ENCODE data around the gene INPP5J.
"Not testable (repeated sequence)": the region's sequence is repeated elsewhere in the genome, so short reads cannot be mapped to it uniquely, and the experiment has no call there.

INPP5J gene

DNA sequence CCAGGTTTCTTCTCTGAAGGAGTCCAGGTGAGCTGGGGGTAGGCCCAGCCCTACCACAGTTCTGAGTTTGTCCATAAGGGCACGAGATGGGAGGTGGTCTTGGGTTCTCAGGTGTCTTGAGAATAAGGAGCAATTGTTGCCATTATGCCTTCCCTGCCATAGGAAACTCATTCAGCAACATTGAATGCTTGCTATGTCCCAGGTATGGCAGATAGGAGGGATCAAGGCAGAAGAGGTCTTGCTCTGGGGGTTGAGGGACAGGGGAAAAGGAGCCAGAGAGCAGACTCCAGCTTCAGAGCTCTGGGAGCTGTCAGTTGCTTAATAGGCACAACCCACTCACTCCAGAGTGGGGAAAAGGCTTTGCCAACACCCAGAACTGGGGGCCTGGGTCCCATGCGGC lies 19.7 kb upstream of the INPP5J start:
- no peak for FAIRE-seq

DNA sequence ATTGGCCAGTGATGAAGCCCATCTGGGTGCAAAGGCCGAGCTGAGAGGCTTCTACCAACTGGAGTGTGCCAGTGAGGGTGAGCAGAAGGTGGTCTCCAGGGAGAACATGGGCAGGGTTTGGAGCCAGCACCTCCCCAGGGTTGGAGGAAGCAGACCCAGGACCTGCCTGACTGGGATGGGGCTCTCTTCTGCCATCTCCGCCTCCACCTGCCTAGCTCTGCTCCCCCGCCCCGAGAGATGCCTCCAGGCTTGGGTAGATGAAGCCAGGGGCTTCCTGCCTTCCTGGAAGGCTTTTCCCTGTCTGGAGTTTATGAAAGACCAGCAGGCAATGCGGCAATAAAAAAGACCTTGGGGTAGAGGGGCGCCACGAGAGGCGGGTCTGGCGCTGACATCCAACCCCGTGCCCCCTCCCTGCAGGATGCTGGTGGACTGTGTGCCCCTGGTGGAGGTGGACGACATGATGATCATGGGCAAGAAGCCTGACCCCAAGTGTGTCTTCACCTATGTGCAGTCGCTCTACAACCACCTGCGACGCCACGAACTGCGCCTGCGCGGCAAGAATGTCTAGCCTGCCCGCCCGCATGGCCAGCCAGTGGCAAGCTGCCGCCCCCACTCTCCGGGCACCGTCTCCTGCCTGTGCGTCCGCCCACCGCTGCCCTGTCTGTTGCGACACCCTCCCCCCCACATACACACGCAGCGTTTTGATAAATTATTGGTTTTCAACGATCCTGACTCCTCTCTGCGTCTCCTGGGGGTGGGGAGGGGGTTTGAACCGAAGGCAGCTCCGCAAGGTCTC lies 18.7 kb upstream of the INPP5J start:
- no peak for FAIRE-seq

DNA sequence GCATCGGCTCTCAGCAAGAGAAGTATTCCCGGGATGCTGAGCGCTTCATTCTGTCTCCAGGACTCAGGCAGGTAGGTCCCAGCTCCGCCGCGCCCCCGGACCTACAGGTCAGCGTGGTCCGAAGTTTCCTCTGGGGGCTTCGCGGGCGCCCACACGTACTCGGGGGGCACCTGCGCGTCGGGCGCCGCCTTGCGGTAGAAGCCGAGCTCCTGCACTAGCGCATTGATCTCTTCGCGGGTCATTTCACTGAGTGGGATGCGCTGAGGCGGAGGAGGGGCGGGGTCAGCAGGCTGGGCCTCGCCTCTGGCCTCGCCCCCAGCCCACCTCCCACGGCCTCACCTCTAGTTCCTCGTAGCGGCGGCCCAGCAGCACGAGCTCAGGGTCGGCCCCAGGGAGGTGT lies 17.9 kb upstream of the INPP5J start:
- FAIRE-seq, result no peak

DNA sequence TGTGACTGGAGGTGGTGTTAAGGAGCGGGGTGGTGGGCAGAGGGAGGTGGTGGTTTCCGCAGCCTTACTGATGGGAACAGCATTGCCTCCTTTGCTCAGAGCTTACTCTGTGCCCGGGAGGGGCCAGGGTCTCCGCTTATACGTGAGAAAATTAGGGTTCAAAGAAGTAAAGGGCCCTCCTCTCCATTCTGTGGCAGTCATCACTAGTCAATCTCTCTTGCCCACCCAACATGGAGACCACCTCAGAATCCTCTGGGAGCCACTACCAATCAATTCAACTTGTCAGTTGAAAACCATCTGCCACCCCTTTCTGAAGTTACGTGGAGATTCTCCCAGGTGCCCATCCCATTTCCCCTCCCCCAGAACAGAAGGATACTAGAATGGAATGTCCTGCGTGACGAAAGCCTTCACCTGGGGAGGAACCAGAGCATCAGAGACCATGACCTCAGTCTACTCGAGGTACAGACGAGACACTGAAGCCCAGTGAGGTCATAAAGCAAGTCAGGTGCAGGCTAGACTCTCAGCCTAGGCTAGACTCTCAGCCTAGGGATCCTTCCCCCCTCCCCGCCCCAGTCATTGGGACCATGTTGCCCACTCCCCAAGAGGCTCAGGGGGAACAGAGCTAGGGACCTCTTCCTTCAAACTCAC lies 17.4 kb upstream of the INPP5J start:
- FAIRE-seq, result no peak

DNA sequence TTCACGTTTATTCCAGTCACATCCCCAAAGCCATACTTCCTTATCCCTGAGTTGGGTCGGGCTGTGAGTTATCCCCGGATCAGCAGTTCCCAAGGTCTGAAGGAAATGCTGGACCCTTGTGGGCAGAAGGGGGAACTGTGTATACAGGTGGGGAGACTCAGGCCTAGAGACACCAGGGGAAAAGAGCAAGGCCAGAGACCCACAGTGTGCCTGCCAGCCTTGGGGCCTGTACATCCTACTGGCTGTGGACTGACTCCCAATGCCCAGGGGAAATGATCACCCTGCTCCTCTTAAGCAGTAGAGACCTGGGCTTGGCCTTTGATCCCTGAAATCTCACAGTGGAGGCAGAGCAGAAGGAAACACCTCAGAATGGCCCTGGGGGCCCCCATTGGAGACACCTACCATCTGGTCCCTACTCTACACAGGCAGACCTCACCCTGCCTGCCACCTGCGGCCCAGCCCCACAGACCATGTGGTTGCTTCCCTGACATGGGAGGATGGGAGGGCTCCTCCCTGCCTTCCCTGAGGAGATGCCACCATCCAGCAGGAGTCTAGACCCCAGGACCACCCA lies 16.7 kb upstream of the INPP5J start:
- FAIRE-seq, result no peak

DNA sequence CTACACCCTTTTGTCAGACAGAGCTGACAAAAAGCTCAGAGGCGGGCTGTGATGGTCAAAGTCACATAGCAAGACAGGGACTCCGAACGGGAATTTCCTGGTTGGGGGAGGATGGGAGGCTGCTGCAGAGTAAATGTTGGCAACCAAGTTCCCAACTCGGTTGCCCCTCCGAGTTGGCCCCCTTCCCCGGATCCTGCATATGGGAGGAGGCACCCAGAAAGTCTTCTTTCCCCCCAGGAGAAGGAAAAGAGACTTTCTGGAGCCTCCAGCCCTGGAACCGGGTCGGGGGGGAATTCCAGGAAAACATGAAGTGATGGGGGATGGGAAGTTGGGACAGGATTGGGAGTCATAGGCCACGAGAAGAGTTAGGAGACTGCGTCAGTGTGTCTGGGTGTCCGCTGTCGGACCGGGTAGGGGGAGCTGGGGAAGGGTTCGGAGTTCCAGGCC lies 16.0 kb upstream of the INPP5J start:
- FAIRE-seq, result no peak

DNA sequence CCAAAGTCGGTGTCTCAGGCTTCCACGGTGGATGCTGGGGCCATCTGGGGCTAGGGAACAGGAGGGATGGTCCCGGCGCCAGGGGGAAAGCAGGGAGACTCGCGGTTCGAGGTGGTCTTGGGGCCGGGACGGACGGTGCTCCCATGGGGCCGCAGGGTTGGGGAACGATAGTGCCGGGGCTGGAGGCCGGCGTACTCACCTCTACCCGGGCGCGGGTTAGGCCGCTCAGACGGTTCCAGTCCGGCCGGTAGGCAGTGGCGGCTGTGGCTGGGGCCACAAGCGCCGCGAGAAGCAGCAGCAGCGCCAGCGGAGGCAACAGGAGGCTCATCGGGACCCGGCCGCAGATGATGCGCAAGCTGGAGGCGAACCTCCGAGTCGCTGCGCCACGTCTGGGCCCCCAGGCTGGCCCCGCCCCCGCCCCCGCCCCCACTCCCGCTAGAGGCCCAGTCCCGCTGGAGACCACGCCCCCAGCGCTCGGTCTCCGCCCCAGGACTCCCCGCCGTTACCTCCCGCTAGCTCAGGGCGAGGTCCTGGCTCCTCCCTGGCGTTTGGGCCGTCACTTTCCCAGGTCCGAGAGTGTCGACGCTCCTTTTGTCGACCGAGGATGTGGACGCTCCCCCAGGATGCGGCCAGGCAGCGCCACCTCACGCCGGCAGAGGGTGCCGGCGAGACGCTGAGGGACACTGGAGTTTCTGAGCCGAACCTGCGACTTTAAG lies 15.4 kb upstream of the INPP5J start, which contains the start of gene SELENOM:
Gene SELENOM (minus strand): TSS at position 391 of the 716 bp plus-strand sequence. CDS start 63 bp downstream, at position 328.
- no peak for FAIRE-seq

DNA sequence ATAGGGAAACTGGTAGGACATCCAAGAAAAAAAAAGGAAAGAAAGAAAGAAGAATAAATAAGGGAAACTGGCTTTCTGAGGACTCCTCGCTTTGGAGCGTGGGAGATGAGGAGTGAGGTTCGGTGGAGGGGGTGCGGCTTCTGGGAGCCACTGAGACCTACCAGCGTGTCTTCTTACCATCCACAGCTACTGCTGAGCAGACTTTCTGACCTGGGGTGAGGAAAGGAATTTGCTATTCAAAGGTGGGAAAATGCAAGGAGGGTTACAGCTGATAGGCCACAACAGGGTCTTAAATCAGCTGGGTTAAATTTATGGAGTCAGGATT lies 14.9 kb upstream of the INPP5J start:
- no peak for FAIRE-seq

DNA sequence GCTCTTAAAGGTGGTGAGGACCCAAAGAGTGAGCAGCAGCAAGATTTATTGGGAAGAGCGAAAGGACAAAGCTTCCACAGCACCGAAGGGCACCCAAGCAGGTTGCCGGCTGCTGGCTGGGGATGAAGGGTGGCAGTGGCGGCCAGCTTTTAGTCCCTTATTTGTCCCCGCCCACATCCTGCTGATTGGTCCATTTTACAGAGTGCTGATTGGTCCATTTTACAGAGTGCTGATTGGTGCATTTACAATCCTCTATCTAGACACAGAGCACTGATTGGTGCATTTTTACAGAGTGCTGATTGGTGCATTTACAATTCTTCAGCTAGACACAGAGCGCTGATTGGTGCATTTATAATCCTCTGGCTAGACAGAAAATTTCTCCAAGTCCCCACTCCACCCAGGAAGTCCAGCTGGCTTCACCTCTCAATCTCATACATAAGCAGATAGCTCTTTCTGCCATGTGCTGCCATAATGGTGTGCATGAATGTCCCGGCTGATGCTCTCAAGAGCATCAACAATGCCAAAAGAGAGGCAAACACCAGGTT lies 10.1 kb upstream of the INPP5J start:
- FAIRE-seq, result not testable (repeated sequence)

DNA sequence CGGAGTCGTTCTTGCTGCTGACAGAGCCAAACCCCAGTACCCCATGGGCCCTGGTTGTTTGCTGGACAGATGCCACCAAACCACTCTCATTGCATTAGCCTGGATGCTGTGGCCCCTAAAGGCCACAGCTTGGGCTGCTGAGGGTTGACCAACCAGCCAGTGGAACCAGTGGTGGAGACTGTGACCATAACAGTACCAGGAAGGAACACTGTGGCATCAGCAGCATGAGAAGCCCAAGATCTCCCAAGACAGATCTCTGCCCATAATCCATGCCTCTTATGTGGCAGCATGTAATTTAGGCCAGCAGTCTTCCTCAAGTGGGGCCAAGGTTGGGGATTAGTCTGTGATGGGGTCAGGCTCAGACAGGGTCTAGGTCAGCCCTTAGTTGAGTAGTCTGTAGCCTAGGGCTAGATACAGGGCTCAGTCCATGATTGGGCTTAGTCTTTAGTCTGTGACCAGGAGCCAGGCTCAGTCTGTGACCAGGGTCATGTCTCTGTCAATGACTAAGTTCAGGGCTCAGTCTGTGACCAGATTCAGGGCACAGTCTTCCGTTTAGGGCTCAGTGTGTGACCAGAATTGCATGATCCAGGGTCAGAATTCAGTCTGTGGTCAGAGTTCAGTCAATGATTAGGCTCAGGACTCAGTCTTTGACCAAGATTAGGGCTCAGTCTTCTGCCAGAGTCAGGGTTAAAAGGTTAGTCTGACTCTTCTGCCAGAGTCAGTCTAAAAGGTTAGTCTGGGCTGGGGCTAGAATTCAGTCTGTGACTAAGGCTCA lies 4.5 kb upstream of the INPP5J start:
- no peak for FAIRE-seq

DNA sequence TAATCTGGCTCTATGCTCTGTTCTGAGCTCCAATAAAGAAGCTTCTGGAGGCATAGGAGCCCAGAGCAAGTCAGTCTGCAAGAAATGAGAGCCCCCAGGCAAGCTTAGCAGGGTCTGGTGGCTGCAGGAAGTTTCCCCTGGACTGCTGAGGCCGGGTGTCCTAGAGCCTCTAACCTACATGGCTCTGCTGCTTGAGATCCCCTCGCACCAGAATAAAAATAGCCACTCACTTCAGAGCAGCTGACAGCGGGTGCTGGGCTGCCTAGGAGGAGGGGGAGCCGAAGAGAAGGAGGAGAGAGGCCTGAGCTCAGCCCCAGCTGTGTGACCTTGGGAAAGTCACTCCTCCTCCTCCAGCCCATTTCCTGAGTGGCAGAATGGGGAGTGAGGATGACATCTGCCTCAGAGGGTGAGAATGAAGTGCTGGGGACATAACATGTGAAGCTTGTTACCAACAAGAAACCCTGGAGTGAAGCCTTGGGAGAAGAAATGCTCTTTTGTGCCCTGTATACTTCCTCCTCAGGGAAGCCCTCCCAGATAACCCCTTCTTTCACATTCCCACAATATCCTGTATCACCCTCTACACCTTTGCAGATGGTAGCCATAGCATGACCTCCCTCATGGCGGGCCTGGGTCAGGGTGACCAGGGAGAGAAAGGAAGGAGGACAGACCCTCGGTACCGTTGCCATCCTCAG lies 3.6 kb upstream of the INPP5J start:
- FAIRE-seq, result no peak

DNA sequence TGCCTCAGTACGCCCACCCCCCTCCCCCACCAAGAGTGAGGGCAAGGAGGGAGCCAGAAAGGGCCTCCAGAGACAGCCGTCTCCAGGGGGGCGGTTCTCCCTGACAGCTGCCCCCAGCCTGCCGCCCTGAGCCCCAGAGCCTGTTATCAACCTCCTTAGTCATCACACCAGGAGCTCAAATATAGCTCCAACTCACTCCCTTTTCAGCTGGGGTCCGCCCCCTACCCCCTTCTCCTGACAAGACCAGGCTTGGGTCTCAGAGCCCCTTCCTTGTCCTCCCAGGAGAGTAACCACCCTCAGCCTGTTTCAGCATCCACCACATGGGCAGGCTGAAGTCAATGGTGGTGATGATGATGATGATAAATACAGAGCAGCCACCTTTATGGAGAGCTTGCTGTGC lies 2.5 kb upstream of the INPP5J start:
- FAIRE-seq, result no peak

DNA sequence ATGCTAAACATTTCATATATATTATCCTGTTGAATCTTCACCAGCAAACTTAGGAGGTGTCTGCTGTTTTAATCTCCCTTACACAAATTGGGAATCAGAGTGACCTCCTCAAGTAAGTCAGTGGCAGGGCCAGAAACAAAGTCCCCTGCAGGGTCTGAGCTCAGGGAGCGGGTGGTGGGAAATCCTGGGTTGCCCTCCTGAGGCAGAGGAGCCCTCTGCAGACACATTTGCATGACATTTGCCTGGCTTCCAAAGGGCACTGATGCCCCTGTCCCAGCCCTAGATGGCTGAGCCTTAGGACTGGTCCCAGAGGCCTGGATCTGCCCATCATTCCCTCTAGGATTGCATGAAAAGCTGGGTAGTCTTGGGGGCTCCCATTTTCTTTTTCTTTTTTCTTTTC lies 2.1 kb upstream of the INPP5J start:
- no peak for FAIRE-seq

DNA sequence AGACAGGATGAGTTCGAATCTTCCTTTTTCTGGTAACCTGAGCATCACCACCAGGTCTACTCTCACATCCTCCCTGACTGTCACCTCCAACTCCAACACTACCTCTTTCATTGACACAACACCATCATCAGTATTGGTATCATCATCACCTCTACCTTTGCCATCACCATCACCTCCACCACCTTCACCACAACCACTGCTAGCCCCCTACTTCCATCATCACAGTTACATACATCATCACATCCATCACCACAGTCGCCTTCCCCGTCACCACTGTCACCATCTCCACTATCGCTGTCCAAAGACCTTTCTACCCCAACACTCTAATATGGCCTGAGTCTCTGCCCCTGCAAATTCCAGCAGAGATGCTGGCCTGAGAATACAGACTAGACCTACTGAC lies 1.4 kb upstream of the INPP5J start:
- FAIRE-seq, result no peak

DNA sequence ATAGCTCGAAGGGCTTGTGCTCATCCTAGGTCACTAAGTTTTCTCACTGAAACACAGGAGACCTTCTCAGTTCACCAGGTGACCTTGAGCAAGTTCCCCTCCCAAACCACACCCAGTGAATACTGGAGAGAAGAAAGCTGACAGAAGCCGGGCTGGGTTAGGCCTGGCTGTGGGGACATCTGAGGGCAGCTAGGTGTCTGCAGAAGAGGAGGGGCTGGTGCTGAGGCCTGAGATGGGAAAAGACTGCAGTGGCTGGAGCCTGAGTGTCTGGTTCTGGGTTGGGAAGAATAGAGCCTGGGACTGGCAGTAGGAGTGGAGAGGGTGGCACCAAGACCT lies 602 bp upstream of the INPP5J start:
- no peak for FAIRE-seq

DNA sequence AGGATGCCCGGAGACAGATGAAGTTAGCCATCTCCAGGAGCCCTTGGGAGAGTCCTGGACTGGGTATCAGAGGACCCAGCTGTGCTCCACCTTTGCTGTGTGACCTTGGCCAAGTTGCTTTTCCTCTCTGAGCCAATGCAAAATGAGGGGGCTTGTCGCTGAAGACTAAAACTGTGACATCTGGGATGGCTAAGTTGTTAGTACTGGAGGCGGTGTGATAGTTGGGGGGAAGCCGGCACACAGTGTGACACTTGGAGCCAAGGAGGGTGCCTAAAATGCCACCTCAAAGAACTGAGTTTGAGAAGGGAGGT lies 481 bp downstream of the INPP5J start:
- no peak for FAIRE-seq

DNA sequence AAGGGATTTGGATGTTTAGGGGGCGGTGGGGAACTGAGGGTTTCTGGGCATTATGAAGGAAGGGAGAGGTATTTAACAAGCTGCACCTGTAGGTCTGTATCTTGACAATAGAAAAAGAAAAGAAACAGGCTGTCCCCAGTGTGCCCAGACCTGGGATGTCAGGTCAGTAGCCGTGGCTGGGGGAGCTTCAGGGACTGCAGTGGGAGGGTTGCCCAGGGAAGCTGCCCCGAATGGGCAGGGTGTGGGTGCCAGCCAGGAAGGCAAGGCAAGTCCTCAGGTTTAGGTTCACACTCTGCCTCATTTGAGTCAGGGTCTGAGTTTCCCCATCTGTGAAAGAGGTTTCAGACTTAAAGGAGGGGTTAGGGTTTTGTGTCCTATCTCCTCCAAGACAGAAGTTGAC lies 1.5 kb downstream of the INPP5J start:
- no peak for FAIRE-seq

DNA sequence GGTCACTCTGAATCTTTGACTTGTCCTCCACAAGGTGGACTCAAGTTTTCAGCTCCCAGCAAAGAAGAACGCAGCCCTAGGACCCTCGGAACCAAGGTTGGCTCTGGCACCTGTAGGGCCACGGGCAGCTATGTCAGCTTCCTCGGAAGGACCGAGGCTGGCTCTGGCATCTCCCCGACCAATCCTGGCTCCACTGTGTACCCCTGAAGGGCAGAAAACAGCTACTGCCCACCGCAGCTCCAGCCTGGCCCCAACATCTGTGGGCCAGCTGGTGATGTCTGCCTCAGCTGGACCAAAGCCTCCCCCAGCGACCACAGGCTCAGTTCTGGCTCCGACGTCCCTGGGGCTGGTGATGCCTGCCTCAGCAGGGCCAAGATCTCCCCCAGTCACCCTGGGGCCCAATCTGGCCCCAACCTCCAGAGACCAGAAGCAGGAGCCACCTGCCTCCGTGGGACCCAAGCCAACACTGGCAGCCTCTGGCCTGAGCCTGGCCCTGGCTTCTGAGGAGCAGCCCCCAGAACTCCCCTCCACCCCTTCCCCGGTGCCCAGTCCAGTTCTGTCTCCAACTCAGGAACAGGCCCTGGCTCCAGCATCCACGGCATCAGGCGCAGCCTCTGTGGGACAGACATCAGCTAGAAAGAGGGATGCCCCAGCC lies 2.2 kb downstream of the INPP5J start:
- FAIRE-seq, result no peak

DNA sequence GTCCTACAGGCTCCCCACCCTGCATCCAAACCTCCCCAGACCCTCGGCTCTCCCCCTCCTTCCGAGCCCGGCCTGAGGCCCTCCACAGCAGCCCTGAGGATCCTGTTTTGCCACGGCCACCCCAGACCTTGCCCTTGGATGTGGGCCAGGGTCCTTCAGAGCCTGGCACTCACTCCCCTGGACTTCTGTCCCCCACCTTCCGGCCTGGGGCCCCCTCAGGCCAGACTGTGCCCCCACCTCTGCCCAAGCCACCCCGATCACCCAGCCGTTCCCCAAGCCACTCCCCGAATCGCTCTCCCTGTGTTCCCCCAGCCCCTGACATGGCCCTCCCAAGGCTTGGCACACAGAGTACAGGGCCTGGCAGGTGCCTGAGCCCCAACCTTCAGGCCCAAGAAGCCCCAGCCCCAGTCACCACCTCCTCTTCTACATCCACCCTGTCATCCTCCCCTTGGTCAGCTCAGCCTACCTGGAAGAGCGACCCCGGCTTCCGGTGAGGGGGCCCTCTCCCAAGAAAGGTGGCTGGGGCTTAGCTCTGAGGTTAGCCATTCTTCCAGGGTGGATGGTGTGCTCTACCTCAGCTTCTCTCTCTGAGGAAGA lies 2.9 kb downstream of the INPP5J start:
- no peak for FAIRE-seq

DNA sequence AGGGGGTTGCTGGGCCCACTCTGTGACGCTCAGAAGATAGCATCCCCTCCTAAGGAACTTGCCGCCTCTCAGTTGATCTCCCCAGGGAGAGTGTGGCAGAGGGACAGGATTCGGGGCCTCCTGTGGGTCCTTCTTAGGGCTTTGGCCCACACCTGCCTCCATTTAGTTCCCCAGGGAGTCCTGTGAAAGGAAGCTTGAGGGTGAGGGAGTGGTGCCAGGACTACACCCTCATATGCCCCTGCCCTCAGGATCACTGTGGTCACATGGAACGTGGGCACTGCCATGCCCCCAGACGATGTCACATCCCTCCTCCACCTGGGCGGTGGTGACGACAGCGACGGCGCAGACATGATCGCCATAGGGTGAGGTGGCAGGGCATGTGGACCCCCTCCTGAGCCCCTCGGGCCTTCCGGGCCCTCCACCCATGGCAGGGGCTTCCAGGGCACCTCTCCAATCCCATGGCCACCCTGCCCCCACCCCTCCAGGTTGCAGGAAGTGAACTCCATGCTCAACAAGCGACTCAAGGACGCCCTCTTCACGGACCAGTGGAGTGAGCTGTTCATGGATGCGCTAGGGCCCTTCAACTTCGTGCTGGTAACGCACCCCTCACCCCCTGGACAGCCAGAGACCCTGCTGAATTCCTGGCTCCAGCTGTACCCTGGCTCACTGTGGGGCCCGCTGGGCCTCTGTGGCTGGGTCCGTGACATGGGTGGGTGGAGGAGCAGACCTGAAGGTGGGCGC lies 3.5 kb downstream of the INPP5J start:
- FAIRE-seq, result no peak

DNA sequence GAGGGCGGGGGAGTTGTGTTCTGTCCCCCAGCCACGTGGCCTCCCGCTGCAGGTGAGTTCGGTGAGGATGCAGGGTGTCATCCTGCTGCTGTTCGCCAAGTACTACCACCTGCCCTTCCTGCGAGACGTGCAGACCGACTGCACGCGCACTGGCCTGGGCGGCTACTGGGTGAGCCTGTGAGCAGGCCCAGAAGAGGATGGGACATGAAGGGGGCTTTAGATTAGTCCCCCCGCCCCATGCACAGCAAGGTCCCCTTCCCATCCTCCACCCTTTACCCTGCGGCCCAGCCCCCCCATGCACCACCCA lies 4.1 kb downstream of the INPP5J start:
- no peak for FAIRE-seq
